T-cell (primary cell): ENCODE results near the gene OR2T27. TPM values are rescaled to one million over a fixed set of nuclear protein-coding genes. Genes with fewer than 3 reads are reported as not detected.
"Not testable (repeated sequence)": the region's sequence is repeated elsewhere in the genome, so short reads cannot be mapped to it uniquely, and the experiment has no call there.

Source experiments
- ATAC-seq, 4 experiments: fragments of 200-7000 bp in 3 of 4; fragments of 150-1000 bp in 1 of 4; cut with Tn5 transposase; replicated peaks in 1 of 4; 1 replicate in 3 of 4; 2 replicates in 1 of 4; pipeline ENCODE4 v1.10.0; 2021; ENCODE audit warnings: moderate library complexity in 3 of 4, mild to moderate bottlenecking in 2 of 4, moderate number of reproducible peaks in 1 of 4
- CTCF ChIA-PET, 2 donors: fragments of 300-600 bp; sonication (Branson Sonifier 250); formaldehyde crosslinking; loops; one replicate each; lab custom pipeline; 2022; ENCODE audit warnings: antibody characterized with exemption in 2 of 2; lab: Charles Lee
- POLR2A ChIA-PET, 2 donors: fragments of 300-600 bp; sonication (Branson Sonifier 250); formaldehyde crosslinking; loops; one replicate each; lab custom pipeline; 2022; ENCODE audit warnings: antibody characterized with exemption in 2 of 2; lab: Charles Lee
- DNase-seq, 35 experiments: peaks; one replicate each; pipeline versions ENCODE4 v3.0.0 to v3.0.0-alpha.2; 2013 to 2023
- H3K27ac ChIP-seq: one replicate; pipeline ENCODE4 v1.5.1; 2013; ENCODE audit warnings: low read length
- H3K27me3 ChIP-seq, 2 experiments: replicated peaks in 1 of 2; 1 replicate in 1 of 2; 2 replicates in 1 of 2; pipeline versions ENCODE4 v1.6.1 to v1.7.0; 2013; ENCODE audit warnings: low read length in 1 of 2, mixed read lengths in 1 of 2; ENCODE audit not compliant: control insufficient read depth in 2 of 2, insufficient read depth in 2 of 2; ENCODE audit errors: extremely low read depth in 1 of 2
- H3K36me3 ChIP-seq, 2 donors: 1 replicate in 1 of 2; 2 replicates in 1 of 2; pipeline versions ENCODE4 v1.6.1 to v1.7.0; 2013; ENCODE audit warnings: low read length in 1 of 2; ENCODE audit not compliant: control insufficient read depth in 2 of 2, insufficient read depth in 1 of 2; ENCODE audit errors: extremely low read depth in 1 of 2
- H3K4me1 ChIP-seq, 2 experiments: 1 replicate in 1 of 2; 2 replicates in 1 of 2; pipeline versions ENCODE4 v1.6.1 to v1.7.0; 2013; ENCODE audit warnings: low read length in 2 of 2, mixed read lengths in 1 of 2; ENCODE audit not compliant: insufficient read depth in 2 of 2, control insufficient read depth in 1 of 2; ENCODE audit errors: extremely low read depth in 1 of 2
- H3K4me3 ChIP-seq, 2 donors: 1 replicate in 1 of 2; 2 replicates in 1 of 2; pipeline versions ENCODE4 v1.5.1 to v1.7.0; 2013; ENCODE audit warnings: mild to moderate bottlenecking in 2 of 2, low read length in 1 of 2, moderate library complexity in 1 of 2; ENCODE audit not compliant: control insufficient read depth in 1 of 2; ENCODE audit errors: extremely low read depth in 1 of 2
- H3K9me3 ChIP-seq: 2 replicates; pipeline ENCODE4 v1.7.0; 2013
- H3K27ac Mint-ChIP-seq, 2 donors: one replicate each; pipeline ENCODE4 v1.8.0; 2020 to 2021; ENCODE audit warnings: mild to moderate bottlenecking in 2 of 2, mixed read lengths in 2 of 2
- H3K27me3 Mint-ChIP-seq, 2 donors: one replicate each; pipeline ENCODE4 v1.8.0; 2021 to 2022; ENCODE audit warnings: mixed read lengths in 2 of 2
- H3K36me3 Mint-ChIP-seq: one replicate; pipeline ENCODE4 v1.8.0; 2021; ENCODE audit warnings: mixed read lengths
- H3K4me1 Mint-ChIP-seq, 3 donors: one replicate each; pipeline ENCODE4 v1.8.0; 2020 to 2022; ENCODE audit warnings: mixed read lengths in 3 of 3, mild to moderate bottlenecking in 1 of 3
- H3K4me3 Mint-ChIP-seq, 3 donors: one replicate each; pipeline ENCODE4 v1.8.0; 2020 to 2022; ENCODE audit warnings: mild to moderate bottlenecking in 3 of 3, mixed read lengths in 3 of 3, moderate library complexity in 3 of 3
- H3K9me3 Mint-ChIP-seq, 3 donors: one replicate each; pipeline ENCODE4 v1.8.0; 2020 to 2022; ENCODE audit warnings: mixed read lengths in 3 of 3
- WGBS: methylation state at CpG from one replicate; pipeline ENCODE4 v1.1.5; 2013; ENCODE audit warnings: missing lambda C conversion rate; ENCODE audit not compliant: insufficient coverage; 5-methylcytosine and 5-hydroxymethylcytosine counted together
- total RNA-seq, 35 experiments: library from RNA in 6 of 35; stranded (reverse) in 6 of 35; fragments of 120-200 nt in 1 of 35; gene quantifications; one replicate each; pipeline versions ENCODE4 v1.2.1 to v1.2.4 and lab custom pipeline; 2013 to 2026

The OR2T27 gene, protein sequence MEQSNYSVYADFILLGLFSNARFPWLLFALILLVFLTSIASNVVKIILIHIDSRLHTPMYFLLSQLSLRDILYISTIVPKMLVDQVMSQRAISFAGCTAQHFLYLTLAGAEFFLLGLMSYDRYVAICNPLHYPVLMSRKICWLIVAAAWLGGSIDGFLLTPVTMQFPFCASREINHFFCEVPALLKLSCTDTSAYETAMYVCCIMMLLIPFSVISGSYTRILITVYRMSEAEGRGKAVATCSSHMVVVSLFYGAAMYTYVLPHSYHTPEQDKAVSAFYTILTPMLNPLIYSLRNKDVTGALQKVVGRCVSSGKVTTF
- total RNA-seq (not detected), total RNA-seq (lab: John Stamatoyannopoulos, UW) (0 reads per million in 29 experiments)
- not detected for total RNA-seq (2013)

DNA sequence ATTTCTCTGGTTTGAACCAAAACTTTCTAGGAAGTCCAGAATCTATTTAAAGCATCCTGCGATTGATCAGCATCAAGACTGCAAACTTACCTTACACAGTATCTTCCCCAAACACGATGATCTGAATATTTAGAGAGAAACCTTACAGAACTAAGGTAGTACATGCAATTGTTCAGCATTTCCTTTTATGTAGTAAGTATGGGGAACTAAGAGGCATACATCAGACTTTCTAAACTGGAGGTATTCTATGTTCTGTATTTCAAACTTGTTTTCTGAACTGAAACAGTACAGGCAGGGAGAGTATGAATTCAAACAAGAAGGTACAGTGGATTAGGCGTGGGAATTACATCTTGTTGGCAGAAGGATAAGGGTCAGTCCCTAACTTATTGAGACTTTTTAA lies at the start of gene OR2T27:
TSS of gene OR2T27 (minus strand) at position 175 of the 400 bp plus-strand sequence. CDS start 4,644 bp downstream, outside the sequence.
- H3K4me1 ChIP-seq, H3K27me3 ChIP-seq, H3K27me3 Mint-ChIP-seq, H3K27ac Mint-ChIP-seq, H3K9me3 Mint-ChIP-seq, H3K27ac ChIP-seq, DNase-seq, H3K4me3 Mint-ChIP-seq, H3K36me3 ChIP-seq, H3K9me3 ChIP-seq, H3K36me3 Mint-ChIP-seq, CTCF ChIA-PET, H3K4me1 Mint-ChIP-seq, ATAC-seq, H3K4me3 ChIP-seq, POLR2A ChIA-PET: not testable (repeated sequence)
- no CpG with 5 or more reads among the region's 3 CpGs for WGBS

DNA sequence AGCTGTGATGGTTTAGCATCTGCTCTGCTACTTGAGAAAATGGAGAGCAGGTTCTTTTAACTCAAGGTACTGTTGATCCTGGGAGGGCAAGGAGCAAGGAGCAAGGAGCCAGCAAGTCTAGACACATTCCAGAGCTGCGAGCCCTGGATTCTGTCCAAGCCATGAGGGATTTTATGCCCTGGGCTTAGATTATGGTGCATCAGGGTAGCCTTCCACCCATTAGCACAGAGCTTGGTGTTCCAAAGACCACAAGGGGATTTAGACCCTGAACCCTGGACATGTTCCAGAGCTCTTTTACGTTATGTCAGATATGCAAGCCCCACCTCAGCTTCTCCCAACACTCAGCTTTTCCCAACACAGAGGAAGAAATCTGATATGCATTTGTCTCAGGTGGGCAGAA lies 49.3 kb upstream of the OR2T27 start:
- H3K27ac Mint-ChIP-seq: no peak overlapping the region
- WGBS: 83% methylated on average over 1 of the region's 2 CpGs
- H3K4me3 Mint-ChIP-seq: no peak overlapping the region
- peaks cover 9 to 10% of the 10 kb centered on the region in 2 donors for H3K27me3 Mint-ChIP-seq
- Histone ChIP-seq H3K9me3 (no peaks in the 10 kb centered on the region), H3K36me3 (no peaks in the 10 kb centered on the region), H3K27ac (no peak overlapping the region), H3K27me3 (peaks cover 2 to 10% of the 10 kb centered on the region in 2 experiments), H3K4me1 (no peaks in the 10 kb centered on the region), H3K4me3 (no peak overlapping the region)
- POLR2A ChIA-PET: no interaction called here
- H3K4me1 Mint-ChIP-seq: no peaks in the 10 kb centered on the region
- DNase-seq (no peak), ATAC-seq (no peak)
- no peaks in the 10 kb centered on the region for H3K9me3 Mint-ChIP-seq
- H3K36me3 Mint-ChIP-seq: no peaks in the 10 kb centered on the region
- CTCF ChIA-PET: interaction anchor here in 1 of 2 donors (0.7 kb wide), 1 partner anchor 9 kb away, joined by 4 read pairs; no protein-coding TSS in a partner anchor

DNA sequence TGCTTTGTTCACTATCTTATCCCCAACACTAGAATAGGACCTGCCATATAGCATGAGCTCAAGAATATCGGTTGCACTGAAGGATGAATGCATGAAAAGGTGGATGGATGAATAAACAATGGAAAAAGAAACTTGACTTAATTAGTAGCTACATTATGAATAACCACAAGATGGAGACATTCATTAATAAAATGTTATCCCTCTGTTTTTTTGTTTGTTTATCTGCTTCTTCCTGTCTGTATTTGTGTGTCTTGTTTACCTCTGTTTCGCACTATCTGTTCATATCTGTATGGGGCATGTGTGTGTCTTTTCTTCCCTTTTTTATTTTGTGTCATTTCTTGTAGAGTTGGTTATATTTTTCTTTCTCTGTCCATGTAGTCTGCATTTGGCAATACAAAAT lies 48.3 kb upstream of the OR2T27 start:
- H3K4me3 ChIP-seq: no peak overlapping the region
- DNase-seq (no peak), ATAC-seq (no peak)
- no peak overlapping the region for H3K27ac ChIP-seq
- no peaks in the 10 kb centered on the region for H3K36me3 ChIP-seq
- no peak overlapping the region for H3K4me3 Mint-ChIP-seq
- no peak overlapping the region for H3K27ac Mint-ChIP-seq
- no peaks in the 10 kb centered on the region for H3K9me3 Mint-ChIP-seq
- no peaks in the 10 kb centered on the region for H3K4me1 Mint-ChIP-seq
- WGBS: no CpG with 5 or more reads among the region's 2 CpGs
- CTCF ChIA-PET: no interaction called here
- H3K4me1 ChIP-seq: no peaks in the 10 kb centered on the region
- H3K27me3 Mint-ChIP-seq: peaks cover 10 to 11% of the 10 kb centered on the region in 2 donors
- POLR2A ChIA-PET: no interaction called here
- H3K9me3 ChIP-seq: no peaks in the 10 kb centered on the region
- no peaks in the 10 kb centered on the region for H3K36me3 Mint-ChIP-seq
- peaks cover 2 to 7% of the 10 kb centered on the region in 2 experiments for H3K27me3 ChIP-seq

DNA sequence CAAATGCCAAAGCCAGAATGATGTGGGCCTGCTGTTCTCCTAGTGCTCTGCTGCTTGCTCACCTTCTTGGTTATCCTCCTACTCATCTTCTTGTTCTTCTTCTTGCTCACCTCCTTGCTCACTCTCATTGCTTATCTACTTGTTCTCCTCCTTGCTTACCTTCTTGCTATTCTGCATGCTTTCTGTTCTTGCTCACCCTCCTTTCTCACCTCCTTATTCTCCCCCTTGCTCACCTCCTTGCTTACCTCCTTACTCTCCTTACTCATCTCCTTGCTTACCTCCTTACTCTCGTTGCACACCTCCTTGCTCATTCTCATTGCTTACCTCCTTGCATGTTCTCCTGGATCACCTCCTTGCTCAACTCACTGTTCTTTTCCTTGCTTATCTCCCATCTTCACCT lies 47.4 kb upstream of the OR2T27 start, which contains the start of gene OR14I1:
TSS of gene OR14I1 (minus strand) at position 53 of the 400 bp plus-strand sequence.
- Mint-ChIP-seq H3K27ac (no peak within 1 kb of the TSS), H3K4me3 (no peak within 1 kb of the TSS), H3K27me3 (peaks cover 8 to 9% of the 10 kb centered on the region in 2 donors), H3K4me1 (no peaks in the 10 kb centered on the region), H3K9me3 (no peaks in the 10 kb centered on the region), H3K36me3 (no peaks in the 10 kb centered on the region)
- Histone ChIP-seq H3K4me1 (no peaks in the 10 kb centered on the region), H3K9me3 (no peaks in the 10 kb centered on the region), H3K4me3 (no peak within 1 kb of the TSS), H3K27ac (no peak within 1 kb of the TSS), H3K36me3 (no peaks in the 10 kb centered on the region), H3K27me3 (peaks cover 0 to 6% of the 10 kb centered on the region in 2 experiments)
- POLR2A ChIA-PET: no interaction called here
- ATAC-seq (no peak), DNase-seq (no peak)
- 50% methylated on average over 1 of the region's 1 CpG for WGBS
- CTCF ChIA-PET: no interaction called here

DNA sequence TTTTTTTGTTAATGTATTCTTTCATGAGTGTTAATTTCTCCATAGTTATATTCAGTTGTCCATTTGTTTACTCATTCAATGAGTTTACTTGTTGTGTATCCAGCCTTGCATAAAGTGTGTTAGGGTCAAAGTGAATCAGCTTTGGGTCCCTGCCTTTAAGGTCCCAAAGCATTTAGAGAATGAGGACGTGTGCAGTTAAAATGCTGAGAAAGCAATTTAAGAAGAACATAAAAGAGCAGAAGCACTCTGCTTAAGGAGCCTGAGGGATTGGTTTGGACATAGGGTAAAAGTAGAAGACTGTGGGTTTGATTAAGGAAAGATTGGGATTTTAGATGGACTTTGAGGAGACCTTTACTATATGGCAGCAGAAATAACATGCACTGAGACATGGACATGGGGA lies 43.8 kb upstream of the OR2T27 start:
- CTCF ChIA-PET: no interaction called here
- Histone ChIP-seq H3K27ac (no peak overlapping the region), H3K27me3 (peaks cover 0 to 4% of the 10 kb centered on the region in 2 experiments), H3K4me1 (no peaks in the 10 kb centered on the region), H3K36me3 (no peaks in the 10 kb centered on the region), H3K4me3 (no peak overlapping the region), H3K9me3 (no peaks in the 10 kb centered on the region)
- DNase-seq (no peak), ATAC-seq (no peak)
- H3K4me1 Mint-ChIP-seq: no peaks in the 10 kb centered on the region
- H3K27me3 Mint-ChIP-seq: peaks cover 14 to 17% of the 10 kb centered on the region in 2 donors
- POLR2A ChIA-PET: no interaction called here
- H3K36me3 Mint-ChIP-seq: no peaks in the 10 kb centered on the region
- H3K9me3 Mint-ChIP-seq: no peaks in the 10 kb centered on the region
- 29% methylated on average over 1 of the region's 1 CpG for WGBS
- H3K4me3 Mint-ChIP-seq: no peak overlapping the region
- no peak overlapping the region for H3K27ac Mint-ChIP-seq

DNA sequence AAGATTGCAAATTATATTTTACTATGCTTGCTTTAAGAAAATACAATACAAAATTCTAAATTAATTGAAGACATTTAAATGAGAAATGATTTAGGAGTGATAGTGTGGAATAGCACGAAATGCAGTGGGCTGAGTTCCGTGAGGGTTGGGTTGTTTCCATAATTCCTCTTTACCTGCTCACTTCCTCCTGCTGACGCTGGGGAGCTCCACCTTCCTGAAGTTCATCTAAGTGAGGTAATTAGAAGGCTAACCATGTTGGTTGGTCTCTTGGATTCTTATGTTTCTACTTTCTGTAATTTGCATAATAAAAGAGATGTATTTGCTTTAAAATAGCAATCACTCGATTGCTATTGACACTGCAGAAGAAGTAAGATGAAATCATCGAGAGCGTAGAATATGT lies 42.6 kb upstream of the OR2T27 start:
- H3K4me1 ChIP-seq: no peaks in the 10 kb centered on the region
- WGBS: no CpG with 5 or more reads among the region's 6 CpGs
- no peaks in the 10 kb centered on the region for H3K9me3 ChIP-seq
- ATAC-seq (no peak), DNase-seq (no peak)
- Mint-ChIP-seq H3K36me3 (no peaks in the 10 kb centered on the region), H3K27me3 (peaks cover 14 to 17% of the 10 kb centered on the region in 2 donors), H3K4me3 (no peak overlapping the region), H3K27ac (no peak overlapping the region), H3K4me1 (no peaks in the 10 kb centered on the region), H3K9me3 (no peaks in the 10 kb centered on the region)
- H3K27me3 ChIP-seq: peaks cover 0 to 4% of the 10 kb centered on the region in 2 experiments
- no peaks in the 10 kb centered on the region for H3K36me3 ChIP-seq
- H3K27ac ChIP-seq: no peak overlapping the region
- POLR2A ChIA-PET: no interaction called here
- CTCF ChIA-PET: no interaction called here
- no peak overlapping the region for H3K4me3 ChIP-seq
